ENCODE results near the gene DEAF1.

Gene DEAF1

DNA sequence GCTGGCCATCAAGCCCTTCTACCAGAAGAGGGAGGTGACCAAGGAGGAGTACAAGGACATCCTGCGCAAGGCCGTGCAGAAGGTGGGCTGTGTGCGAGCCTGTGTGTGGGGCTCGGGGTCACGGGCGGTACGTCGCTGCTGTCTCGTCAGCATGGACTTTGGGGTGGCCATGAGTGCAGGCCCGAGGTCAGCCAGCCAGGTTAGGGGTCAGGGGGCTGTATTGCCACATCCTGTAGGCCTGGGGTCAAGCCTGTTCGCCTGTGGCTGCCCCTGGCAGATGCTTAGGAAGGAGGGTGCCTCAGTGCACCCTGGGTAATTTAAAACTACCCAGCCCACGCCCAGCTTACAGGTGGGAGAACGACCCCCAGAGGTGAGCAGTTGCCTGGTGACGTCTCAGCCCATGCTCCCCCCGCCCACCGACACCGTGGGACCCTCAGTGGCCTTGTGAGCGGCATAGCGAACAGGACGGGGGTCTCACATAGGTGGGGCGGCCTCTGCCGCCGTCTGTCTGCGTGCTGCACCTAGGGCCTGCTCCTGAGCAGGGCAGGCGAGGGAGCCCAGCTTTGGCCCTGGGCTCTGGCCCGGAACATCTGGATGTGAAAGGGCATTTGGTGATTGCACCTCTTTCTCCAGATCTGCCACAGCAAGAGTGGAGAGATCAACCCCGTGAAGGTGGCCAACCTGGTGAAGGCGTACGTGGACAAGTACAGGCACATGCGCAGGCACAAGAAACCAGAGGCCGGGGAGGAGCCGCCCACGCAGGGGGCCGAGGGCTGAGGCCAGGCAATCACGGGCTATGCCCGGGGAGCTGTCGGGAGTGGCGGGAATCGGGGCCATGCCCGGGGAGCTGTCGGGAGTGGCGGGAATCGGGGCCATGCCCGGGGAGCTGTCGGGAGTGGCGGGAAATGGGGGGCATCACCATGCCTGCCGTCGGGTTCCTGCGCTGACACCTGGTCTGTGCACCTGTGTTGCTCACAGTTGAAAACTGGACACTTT is 83.7 kb downstream of the DEAF1 start:
- no peak for DNase-seq (ENCODE audit: low read depth in 2 of 2)

DNA sequence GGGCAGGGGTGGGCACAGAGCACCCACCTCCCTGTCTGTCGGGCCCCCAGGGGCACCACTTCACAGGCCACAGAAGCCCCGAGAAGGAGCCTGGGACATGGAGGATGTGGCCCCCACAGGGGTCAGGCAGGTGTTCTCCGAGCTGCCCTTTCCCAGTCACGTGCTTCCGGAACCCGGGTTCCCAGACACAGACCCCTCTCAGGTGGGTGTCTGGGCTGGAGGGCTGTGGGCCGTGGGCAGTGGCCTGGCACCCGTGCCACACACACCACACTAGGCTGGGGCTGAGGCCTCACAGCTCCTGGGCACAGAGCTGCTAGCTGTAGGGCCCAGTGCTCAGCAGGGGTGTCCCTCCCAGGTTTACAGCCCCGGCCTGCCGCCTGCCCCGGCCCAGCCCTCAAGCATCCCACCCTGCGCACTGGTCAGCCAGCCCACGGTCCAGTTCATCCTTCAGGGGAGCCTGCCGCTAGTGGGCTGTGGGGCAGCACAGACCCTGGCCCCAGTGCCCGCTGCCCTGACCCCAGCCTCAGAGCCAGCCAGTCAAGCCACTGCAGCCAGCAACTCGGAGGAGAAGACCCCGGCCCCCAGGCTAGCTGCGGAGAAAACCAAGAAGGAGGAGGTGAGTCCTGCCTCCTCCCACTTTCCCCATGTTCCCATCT is 84.7 kb downstream of the DEAF1 start:
- no peak for DNase-seq (ENCODE audit: low read depth in 2 of 2)

DNA sequence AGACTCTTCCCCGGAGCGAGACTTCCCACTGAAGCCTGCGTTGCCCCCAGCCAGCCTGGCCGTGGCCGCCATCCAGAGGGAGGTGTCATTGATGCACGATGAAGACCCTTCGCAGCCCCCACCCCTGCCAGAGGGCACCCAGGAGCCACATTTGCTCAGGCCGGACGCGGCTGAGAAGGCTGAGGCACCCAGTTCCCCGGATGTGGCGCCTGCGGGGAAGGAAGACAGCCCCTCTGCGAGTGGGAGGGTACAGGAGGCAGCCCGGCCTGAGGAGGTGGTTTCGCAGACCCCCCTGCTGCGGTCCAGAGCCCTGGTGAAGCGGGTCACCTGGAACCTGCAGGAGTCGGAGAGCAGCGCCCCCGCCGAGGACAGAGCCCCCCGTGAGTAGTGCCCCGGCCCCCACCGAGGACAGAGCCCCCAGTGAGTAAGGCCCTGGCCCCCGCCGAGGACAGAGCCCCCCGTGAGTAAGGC is 85.6 kb downstream of the DEAF1 start:
- no peak for DNase-seq (ENCODE audit: low read depth in 2 of 2)

DNA sequence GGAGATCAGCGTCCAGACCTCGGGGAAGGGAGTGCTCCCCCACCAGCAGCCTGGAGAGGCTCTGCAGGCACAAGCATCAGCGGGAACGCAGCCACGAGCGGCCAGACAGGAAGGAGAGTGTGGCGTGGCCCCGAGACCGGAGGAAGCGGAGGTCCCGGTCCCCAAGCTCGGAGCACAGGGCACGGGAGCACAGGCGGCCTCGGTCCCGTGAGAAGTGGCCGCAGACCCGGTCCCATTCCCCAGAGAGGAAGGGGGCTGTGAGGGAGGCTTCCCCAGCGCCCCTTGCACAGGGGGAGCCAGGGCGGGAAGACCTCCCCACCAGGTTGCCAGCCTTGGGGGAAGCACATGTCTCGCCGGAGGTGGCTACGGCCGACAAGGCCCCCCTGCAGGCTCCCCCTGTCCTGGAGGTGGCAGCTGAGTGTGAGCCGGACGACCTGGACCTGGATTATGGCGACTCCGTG is 86.2 kb downstream of the DEAF1 start:
- no peak for DNase-seq (ENCODE audit: low read depth in 2 of 2)

DNA sequence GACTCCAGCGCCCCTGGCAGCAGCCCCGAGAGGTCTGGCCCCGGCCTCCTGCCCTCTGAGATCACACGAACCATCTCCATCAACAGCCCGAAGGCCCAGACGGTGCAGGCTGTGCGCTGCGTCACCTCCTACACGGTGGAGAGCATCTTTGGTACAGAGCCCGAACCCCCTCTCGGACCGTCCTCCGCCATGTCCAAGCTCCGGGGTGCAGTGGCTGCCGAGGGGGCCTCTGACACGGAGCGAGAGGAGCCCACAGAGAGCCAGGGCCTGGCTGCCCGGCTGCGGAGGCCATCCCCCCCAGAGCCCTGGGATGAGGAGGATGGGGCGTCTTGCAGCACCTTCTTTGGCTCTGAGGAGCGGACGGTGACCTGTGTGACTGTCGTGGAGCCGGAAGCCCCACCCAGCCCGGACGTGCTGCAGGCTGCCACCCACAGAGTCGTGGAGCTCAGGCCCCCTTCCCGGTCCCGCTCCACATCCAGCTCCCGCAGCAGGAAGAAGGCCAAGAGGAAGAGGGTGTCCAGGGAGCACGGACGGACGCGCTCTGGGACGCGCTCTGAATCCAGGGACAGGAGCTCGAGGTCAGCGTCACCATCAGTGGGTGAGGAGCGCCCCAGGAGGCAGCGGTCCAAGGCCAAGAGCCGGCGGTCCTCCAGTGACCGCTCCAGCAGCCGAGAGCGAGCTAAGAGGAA is 86.9 kb downstream of the DEAF1 start:
- DNase-seq (ENCODE audit: low read depth in 2 of 2), result no peak

DNA sequence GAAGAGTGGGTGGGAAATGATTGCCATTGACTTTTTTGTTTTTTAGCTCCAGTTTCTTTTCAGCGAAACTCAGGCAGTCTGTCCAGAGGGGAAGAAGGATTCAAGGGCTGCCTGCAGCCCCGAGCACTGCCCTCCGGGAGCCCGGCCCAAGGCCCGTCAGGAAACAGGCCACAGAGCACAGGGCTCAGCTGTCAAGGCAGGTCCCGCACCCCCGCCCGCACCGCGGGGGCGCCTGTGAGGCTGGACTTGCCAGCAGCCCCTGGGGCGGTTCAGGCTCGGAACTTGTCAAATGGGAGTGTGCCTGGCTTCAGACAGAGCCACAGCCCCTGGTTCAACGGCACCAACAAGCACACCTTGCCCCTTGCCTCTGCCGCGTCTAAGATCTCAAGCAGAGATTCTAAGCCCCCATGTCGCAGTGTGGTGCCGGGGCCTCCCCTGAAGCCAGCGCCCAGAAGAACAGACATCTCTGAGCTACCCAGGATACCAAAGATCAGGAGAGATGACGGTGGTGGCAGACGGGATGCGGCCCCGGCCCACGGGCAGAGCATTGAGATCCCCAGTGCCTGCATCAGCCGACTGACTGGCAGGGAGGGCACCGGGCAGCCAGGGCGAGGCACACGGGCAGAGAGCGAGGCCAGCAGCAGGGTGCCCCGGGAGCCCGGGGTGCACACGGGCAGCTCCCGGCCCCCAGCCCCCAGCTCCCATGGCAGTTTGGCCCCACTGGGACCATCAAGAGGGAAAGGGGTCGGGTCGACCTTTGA is 87.8 kb downstream of the DEAF1 start:
- no peak for DNase-seq (ENCODE audit: low read depth in 2 of 2)

DNA sequence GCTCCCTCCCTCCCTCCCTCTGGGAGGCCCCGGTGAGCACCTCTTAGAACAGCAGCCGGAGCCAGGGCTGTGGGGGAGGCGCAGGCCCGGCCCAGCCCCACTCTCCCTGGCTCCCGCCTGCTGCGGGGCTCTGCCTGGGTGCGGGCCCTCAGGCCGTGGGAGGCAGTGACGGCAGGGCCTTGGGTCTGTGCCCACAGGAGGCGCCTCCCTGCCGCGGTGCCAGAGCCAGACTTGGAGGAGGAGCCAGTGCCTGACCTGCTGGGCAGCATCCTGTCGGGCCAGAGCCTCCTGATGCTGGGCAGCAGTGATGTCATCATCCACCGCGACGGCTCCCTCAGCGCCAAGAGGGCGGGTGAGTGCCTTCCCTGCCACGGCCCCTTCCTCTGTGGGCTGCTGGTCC is 88.8 kb downstream of the DEAF1 start:
- no peak for DNase-seq (ENCODE audit: low read depth in 2 of 2)

DNA sequence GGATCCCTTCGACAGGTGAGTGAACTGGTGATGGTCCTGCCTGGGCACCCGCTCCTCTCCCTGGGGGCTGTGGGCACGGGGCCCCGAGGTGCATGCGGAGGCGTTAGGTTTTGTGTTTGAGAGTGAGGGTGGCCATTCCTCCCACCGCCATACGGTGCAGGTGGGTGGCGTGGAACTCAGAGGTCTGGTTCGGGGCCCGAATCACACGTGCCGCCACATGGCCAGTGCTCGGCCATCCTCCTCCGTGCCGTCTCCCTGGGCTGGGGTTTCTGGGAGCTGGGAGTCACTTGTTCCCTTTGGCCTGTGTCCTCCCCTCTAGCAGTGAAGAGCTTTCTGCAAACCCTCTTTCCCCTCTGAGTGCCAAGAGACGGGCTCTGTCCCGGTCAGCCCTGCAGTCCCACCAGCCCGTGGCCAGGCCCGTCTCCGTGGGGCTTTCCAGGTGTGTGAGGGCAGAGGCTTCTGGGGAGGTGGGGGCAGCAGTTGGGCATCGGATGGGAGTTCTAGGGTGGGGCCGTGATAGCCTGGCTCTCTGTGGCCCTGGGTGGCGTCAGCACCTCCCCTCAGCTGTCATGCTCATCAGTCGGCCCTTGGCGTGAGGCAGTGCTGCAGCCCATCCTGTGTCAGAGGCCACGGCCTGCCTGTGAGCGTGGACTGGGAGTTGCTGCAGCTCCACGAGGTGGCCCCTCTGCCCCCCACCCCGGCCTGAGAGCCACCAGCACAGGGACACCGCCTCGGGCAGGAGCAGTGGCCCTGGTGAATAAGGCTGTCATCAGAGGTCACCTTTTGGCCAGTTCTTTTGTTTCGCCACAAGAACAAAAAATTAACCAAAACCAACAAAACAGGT is 89.5 kb downstream of the DEAF1 start:
- DNase-seq (ENCODE audit: low read depth in 2 of 2), result no peak

DNA sequence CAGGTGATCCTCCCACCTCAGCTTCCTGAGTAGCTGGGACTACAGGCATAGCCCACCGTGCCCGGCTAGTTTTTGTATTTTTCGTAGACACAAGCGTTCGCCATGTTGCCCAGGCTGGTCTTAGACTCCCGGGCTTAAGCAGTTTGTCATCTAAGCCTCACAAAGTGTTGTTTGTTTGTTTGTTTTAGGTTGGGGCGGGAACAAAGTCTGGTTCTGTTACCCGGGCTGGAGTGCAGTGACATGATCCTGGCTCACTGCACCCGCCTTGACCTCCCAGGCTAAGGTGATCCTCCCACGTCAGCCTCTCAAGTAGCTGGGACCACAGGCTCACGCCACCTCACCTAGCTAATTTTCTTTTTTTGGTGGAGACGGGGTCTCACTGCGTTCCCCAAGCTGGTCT is 91.9 kb downstream of the DEAF1 start:
- no peak for DNase-seq (ENCODE audit: low read depth in 2 of 2)

DNA sequence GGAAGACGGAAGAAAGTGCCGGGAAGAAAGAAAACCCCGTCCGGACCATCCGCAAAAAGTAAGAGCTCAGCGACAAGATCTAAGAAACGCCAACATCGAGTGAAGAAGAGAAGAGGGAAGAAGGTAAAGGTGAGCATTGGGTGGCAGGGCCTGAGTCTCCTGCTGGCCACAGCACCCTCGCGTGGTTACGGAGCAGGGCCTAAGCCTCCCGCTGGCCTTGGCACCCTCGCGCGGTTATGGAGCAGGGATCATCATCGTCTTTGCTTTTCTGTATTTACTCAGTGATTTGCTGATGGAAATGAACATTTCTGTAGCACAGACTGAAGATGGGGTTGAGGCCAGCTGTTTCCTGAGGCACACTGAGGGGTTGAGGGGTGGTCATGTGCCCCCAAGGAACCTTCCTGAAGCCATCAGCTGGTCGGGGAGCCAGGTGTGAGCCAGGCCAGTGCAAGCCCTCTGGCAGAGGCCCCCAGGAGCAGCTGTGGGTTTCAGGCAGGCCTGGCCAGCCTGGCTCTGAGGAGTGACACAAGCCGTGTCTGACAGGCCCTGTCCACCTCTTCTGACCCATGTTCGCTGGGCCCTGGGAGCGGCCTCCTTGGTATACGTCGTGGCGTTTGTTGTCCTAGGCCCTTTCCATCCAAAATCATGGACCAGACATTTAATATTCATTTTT is 93.3 kb downstream of the DEAF1 start:
- DNase-seq (ENCODE audit: low read depth in 2 of 2), result no peak

DNA sequence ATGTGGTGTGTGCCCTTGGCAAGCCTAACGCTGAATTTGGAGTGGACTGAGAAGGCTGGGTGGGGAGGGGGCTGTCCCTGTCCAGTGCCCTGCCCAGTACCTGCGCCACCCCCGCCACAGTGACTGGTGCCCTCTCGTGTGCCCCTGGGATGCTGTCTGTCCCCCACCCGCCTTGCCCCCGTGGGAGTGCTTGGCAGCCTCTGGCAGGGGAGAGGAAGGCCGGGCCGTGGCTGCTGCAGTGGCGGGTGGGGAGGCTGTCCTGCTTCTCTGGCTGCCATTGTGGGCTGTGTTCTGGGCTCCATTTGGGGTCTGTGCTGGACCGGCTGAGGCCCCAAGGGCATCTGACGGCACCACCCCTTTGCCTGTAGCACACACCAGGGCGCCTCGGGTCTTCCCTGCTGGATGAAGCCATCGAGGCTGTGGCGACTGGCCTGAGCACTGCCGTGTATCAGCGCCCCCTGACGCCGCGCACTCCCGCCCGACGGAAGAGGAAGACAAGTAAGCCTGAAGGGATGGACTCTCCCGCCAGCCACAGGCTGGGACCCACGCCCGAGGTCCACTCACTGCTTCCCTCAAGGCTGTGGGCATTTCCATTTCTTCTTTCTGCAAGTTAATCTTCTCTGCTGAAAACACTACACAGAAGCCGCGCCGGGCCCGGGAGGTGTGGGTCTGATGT is 96.9 kb downstream of the DEAF1 start:
- DNase-seq (ENCODE audit: low read depth in 2 of 2), result no peak

DNA sequence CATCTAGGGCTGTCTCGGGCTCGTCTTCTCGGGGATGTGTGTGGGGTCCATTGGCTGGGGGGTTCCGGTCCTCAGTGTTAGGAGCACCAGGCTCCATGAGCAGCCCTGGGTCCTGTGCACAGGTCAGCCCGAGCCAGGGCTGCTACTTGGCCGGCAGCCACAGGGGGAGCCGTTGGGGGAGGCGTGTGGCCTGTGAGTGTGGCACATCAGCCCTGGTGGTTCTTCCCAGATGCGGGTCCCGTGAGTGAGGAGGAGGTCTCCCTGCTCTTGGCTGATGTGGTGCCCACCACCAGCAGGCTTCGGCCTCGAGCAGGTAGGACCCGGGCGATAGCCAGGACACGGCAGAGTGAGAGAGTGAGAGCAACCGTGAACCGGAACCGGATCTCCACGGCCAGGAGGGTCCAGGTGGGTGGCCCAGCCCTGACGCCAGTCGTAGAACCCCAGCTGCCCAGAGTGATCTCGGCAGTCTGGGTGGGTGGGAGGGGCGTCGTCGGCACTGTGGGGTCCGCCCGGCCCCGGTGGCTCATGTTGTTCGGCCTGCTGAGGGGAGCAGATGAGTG is 97.8 kb downstream of the DEAF1 start:
- DNase-seq (ENCODE audit: low read depth in 2 of 2), result no peak

DNA sequence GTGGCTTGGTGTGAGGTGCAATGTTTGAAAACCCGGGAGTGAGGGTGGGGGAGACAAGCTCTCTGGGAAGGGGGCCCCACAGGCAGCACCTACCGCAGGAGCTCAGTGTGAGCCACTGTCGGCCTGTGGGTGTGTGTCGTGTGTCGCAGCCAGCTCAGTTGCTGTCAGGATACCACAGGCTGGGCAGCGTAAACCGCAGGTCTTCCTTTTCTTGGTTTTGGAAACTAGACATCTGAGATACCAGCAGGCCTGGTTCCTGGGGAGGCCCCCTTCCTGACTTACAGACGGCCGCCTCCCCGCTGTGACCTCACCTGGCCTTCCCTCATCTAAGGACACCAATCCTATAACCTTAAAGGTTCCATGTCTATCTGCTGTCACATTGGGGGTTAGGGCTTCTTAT is 98.6 kb downstream of the DEAF1 start:
- DNase-seq (ENCODE audit: low read depth in 2 of 2), result no peak

DNA sequence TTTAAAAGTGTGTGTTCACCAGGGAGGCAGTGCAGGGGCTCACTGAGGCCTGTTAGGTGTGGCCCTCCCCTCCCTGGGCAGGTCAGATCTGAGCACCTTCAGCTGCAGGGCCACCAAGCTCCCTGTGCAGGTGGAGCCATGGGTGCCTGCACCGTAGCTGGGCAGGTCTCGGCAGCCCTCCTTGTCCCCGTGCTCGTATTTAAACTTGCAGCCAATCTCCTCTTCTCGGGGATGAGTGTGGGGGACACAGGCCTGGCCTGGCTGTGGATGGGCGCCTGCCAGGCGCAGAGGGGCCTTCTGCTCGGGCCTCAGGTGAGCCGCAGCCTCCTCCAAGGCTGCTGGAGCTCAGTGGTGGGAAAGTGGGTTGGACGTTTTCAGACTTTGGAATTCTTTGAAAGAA is 99.6 kb downstream of the DEAF1 start:
- no peak for DNase-seq (ENCODE audit: low read depth in 2 of 2)

All from stimulated activated CD8-positive, alpha-beta memory T cell treated with anti-CD3 and anti-CD28 coated beads, Interleukin-2, amount 100 ng/mL, for 1 hour (primary cell).